NCI-H2196 (cell line): ENCODE results near the gene TMEM234.

Experiments
- DNase-seq: peaks from one replicate; lab custom pipeline; 2025; ENCODE audit not compliant: unreplicated experiment; lab: John Stamatoyannopoulos, UW

The TMEM234 gene

DNA sequence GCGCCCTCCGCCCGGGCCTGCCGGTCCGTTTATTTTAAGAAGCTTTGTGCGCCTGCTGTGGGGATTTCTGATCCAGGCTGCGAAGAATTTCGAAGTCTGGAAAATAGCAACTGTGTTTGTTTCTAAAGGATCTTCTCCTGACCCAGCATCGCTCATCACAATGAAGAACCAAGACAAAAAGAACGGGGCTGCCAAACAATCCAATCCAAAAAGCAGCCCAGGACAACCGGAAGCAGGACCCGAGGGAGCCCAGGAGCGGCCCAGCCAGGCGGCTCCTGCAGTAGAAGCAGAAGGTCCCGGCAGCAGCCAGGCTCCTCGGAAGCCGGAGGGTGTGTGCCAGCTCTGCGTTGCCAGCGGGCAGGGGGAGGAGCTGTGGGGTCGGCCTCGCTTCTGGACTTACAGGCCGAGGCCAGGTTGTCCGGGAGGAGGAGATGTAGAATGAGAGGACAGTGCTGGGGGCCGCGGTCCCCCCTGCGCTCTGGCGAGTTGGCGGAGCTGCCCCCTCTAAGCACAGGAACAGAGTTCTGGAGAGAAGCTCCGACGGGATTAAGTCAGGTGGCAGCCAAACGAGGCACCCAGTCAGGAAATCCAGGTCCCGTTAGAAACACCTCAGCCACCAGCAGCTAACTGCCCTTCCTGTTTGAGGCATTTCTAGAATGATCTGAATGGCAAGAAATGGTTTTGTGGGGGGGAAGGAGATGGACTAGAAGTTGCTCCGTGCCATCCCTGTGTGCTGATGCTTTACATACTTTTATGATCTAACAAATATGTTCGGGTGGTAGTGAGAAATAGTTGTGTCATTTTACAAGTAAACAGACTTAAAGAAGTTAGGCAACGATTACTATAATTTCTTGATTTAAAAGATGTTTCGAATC, 41.7 kb downstream of the TMEM234 start:
- no peak for DNase-seq

DNA sequence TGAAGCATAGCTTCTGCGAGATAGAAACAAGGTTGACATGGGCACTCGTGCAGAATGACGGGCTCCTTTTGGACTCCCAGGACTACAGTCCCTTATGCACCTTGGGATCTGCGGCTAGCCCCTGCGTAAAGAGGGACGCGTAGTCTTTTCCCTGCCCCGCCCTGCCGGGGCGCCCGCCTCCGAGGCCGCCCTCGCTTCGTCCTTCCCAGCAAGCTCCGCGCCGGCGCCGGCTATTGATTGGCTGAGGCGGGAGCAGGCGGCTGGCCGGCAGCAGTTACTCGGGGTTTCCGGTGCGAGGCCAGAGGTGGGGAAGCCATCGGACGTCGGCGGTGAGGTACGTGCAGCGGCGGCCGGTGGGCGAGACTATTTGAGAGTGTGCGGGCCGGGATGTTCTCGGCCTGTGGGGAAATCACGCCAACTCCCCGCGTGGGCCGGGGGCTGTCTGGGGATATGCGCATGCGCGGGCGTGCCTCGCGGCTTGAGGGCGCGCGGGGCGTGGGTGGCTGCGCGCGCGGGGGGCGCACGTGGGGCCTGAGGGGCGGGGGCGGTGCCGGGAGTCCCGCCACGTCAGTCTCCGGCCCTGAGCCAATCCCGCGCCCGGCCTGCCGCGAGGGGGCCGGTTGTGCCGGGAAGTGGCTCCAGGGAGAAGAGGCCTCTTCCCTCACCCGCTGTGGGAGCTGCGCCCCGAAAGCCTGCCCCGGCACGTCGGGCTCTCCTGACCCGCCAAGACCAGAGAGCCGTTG, 42.5 kb downstream of the TMEM234 start, which contains the start of gene TXLNA:
Gene TXLNA, plus strand, starts transcription at position 233 of the 743 bp plus-strand sequence. CDS start 671 bp downstream, outside the sequence.
- peak; percentile 95 for DNase-seq

DNA sequence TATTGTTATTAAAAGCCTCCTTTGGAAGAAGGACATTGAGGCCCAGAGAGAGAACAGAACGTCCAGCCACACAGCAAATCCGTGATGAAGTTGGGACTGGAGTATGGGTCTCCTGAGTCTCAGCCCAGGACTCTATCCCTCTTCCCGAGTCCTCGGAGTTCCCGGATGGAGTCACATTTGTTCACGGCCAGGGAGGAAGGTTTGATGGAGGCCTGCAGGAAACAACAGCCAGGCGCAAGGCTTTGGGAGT, 43.0 kb downstream of the TMEM234 start:
- DNase-seq, result no peak

DNA sequence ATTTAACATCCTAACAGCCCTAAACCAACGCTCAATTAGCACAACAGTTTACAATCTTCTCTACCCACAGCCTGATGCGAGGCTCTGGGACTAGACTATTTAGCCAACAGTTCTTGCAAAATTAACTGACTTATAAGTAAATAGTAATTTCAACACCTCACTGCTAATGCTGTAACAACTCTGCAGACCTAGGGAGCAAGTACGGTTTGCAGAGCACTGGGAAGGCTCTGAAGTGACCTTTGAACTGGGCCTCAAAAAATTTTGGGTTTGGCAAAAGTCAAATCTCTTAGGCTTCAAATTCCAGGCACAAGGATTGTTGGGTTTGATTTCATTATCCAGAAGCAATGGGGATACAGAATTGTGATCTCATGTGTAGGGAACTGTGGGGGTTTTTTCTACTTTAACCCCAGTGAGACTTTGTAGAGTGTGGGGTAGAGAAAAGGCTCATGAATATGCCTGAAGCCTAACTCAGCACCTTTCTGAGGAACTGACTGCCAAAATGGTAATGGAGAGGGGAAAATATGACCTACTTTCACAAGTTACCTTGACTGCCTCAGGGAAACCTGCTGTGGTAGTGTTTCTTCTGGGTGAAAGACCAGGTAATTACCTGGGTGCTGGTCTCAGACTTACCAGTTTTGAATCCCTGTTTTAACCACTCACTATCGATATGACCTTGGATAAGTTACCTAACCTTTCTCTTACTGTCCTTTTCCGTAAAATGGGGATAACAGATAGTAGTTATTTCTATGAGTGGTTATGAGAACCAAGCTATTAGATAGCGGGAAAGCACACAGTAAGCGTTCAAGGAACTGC, 43.6 kb downstream of the TMEM234 start:
- no peak for DNase-seq

DNA sequence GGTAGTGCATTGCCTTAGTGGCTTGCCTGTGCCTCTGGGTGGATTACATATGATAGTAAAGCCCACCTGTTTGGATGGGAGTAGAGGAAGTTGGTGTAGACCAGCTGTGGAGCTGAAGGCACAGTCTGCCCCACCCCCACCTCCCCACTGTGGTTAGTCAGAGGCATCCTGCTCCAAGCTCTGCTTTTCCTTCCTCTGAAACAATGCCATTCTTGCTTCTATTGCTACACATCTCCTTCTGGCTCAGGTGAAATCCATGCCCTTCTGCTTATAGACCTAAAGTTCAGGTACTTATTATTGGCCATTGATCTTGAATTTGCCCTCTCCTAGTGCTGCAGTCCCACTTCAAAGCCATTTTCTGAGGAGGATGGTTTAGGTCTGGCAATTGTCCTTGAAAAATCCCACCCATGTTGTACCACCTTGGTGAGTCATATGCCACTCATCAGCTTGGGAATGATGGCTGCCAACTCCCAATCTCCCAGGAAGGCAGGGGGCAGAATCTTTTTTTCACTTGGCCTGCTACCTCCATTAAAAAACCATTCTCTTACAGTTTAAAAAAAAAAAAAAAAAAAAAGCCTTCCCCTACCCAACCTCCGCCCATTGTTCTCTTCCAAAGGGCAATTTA, 49.4 kb downstream of the TMEM234 start:
- DNase-seq, result no peak

DNA sequence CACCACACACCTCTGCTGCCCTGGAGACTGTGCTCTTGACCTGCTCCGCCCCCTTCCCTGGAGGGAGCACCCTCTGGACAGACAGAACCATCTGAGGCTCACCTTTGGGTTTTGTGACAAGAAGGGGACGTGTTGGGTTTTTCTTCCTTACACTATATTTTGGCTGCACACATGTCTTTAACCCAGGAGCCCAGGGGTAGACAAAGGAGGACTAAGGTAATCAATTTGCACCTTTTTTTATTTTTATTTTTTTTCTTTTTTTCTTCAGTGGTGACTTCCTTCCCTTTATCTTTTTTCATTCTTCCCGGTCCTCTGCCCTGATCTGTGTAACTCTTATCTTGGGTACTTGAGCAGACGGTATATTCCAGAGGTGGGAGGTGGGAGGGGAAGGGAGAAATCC, 51.2 kb downstream of the TMEM234 start:
- no peak for DNase-seq
